ENCODE results near the gene PFKFB4.

DNA sequence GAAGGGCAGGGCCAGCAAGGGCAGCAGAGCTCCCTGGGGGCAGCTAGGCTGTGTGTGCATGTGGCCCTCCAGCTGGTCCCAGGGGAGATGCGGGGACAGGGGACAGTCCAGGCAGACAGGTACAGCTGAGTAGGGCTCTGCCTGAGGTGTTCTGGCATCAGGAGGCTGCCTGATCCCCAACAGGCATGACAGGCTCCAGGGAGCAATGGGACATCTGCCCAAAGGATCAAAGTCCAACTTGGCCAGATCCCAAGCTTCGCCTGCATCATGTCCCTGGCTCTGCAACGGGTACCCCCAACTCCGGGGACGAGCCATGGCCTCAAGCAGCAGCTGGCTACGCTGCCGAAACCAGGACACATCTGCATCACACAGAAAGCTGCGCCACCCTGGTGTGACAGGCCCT, 88.3 kb downstream of the PFKFB4 start:
- TF ChIP-seq, protein P1, sequence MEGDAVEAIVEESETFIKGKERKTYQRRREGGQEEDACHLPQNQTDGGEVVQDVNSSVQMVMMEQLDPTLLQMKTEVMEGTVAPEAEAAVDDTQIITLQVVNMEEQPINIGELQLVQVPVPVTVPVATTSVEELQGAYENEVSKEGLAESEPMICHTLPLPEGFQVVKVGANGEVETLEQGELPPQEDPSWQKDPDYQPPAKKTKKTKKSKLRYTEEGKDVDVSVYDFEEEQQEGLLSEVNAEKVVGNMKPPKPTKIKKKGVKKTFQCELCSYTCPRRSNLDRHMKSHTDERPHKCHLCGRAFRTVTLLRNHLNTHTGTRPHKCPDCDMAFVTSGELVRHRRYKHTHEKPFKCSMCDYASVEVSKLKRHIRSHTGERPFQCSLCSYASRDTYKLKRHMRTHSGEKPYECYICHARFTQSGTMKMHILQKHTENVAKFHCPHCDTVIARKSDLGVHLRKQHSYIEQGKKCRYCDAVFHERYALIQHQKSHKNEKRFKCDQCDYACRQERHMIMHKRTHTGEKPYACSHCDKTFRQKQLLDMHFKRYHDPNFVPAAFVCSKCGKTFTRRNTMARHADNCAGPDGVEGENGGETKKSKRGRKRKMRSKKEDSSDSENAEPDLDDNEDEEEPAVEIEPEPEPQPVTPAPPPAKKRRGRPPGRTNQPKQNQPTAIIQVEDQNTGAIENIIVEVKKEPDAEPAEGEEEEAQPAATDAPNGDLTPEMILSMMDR (IDR thresholded peaks at IDR 0.05), result no peak
- peak in 1 of 2 donors; percentile 32 for TF ChIP-seq POLR2A (IDR thresholded peaks at IDR 0.05)
